Measurements from ENCODE around the gene AIMP2.
"Not testable (repeated sequence)": the region's sequence is repeated elsewhere in the genome, so short reads cannot be mapped to it uniquely, and the experiment has no call there.

AIMP2 gene

GRCh38 chr7:6032641-6033040 is 23.6 kb downstream of the AIMP2 start:
- peaks cover 6% of the 10 kb centered on the region for H3K4me1 ChIP-seq
- H3K4me2 ChIP-seq (ENCODE audit: low read length) = no peak overlapping the region
- H3K36me3 ChIP-seq (ENCODE audit: control insufficient read depth, insufficient read depth, low read length) = peaks cover 2% of the 10 kb centered on the region
- H3K9me3 ChIP-seq (ENCODE audit: control insufficient read depth, low read length) = no peaks in the 10 kb centered on the region
- no peak overlapping the region for H3K27ac ChIP-seq
- H3K79me2 ChIP-seq = peaks cover 21% of the 10 kb centered on the region
- no peak overlapping the region for H2AFZ ChIP-seq
- no peak overlapping the region for H3K4me3 ChIP-seq (ENCODE audit: low read depth, low read length)
- H3K9ac ChIP-seq = no peak overlapping the region
- H3K27me3 ChIP-seq (ENCODE audit: control insufficient read depth, insufficient read depth, low read length) = no peaks in the 10 kb centered on the region
- TF ChIP-seq CTCF (IDR thresholded peaks at IDR 0.05) = no peak

GRCh38 chr7:6035165-6035564 is 26.1 kb downstream of the AIMP2 start:
- Histone ChIP-seq H3K9ac (no peak overlapping the region), H3K27ac (no peak overlapping the region), H3K4me2 (ENCODE audit: low read length) (no peak overlapping the region), H3K27me3 (ENCODE audit: control insufficient read depth, insufficient read depth, low read length) (no peaks in the 10 kb centered on the region), H3K36me3 (ENCODE audit: control insufficient read depth, insufficient read depth, low read length) (peaks cover 2% of the 10 kb centered on the region), H3K4me1 (peaks cover 6% of the 10 kb centered on the region), H3K9me3 (ENCODE audit: control insufficient read depth, low read length) (no peaks in the 10 kb centered on the region), H3K79me2 (peaks cover 16% of the 10 kb centered on the region), H2AFZ (no peak overlapping the region), H3K4me3 (ENCODE audit: low read depth, low read length) (no peak overlapping the region)
- TF ChIP-seq CTCF (IDR thresholded peaks at IDR 0.05) = no peak

GRCh38 chr7:6035686-6036085 is 26.6 kb downstream of the AIMP2 start:
- Histone ChIP-seq H3K4me3 (ENCODE audit: low read depth, low read length) (no peak overlapping the region), H3K79me2 (peaks cover 16% of the 10 kb centered on the region), H3K9me3 (ENCODE audit: control insufficient read depth, low read length) (no peaks in the 10 kb centered on the region), H2AFZ (no peak overlapping the region), H3K27me3 (ENCODE audit: control insufficient read depth, insufficient read depth, low read length) (no peaks in the 10 kb centered on the region), H3K9ac (no peak overlapping the region), H3K4me2 (ENCODE audit: low read length) (no peak overlapping the region), H3K4me1 (peaks cover 6% of the 10 kb centered on the region), H3K27ac (no peak overlapping the region), H3K36me3 (ENCODE audit: control insufficient read depth, insufficient read depth, low read length) (peaks cover 2% of the 10 kb centered on the region)
- TF ChIP-seq CTCF (IDR thresholded peaks at IDR 0.05) = no peak

GRCh38 chr7:6049780-6050179 is 40.7 kb downstream of the AIMP2 start:
- no peak for TF ChIP-seq CTCF (IDR thresholded peaks at IDR 0.05)
- Histone ChIP-seq H3K79me2 (peaks cover 3% of the 10 kb centered on the region), H3K4me2 (ENCODE audit: low read length) (no peak overlapping the region), H2AFZ (no peak overlapping the region), H3K4me3 (ENCODE audit: low read depth, low read length) (no peak overlapping the region), H3K36me3 (ENCODE audit: control insufficient read depth, insufficient read depth, low read length) (no peaks in the 10 kb centered on the region), H3K9ac (no peak overlapping the region), H3K27me3 (ENCODE audit: control insufficient read depth, insufficient read depth, low read length) (no peaks in the 10 kb centered on the region), H3K4me1 (no peaks in the 10 kb centered on the region), H3K27ac (no peak overlapping the region), H3K9me3 (ENCODE audit: control insufficient read depth, low read length) (no peaks in the 10 kb centered on the region)

- not testable (repeated sequence) for H2AFZ ChIP-seq; H3K27ac ChIP-seq; H3K4me1 ChIP-seq; H3K9me3 ChIP-seq (ENCODE audit: control insufficient read depth, low read length); H3K79me2 ChIP-seq; H3K4me2 ChIP-seq (ENCODE audit: low read length); H3K4me3 ChIP-seq (ENCODE audit: low read depth, low read length); H3K9ac ChIP-seq; H3K27me3 ChIP-seq (ENCODE audit: control insufficient read depth, insufficient read depth, low read length); H3K36me3 ChIP-seq (ENCODE audit: control insufficient read depth, insufficient read depth, low read length)
Observed at GRCh38 chr7:6051185-6051584, 42.1 kb downstream of the AIMP2 start.
